Muscle of leg (tissue), 11 donors: Measurements from ENCODE around the gene KIF15. TPM values are rescaled to one million over a fixed set of nuclear protein-coding genes. Genes with fewer than 3 reads are reported as not detected.
A peak's percentile ranks its signal among the peaks of the same experiment; 100 is the strongest.

Experiments used
- DNase-seq: peaks from one replicate; pipeline ENCODE4 v3.0.0; 2013
- H3K27ac ChIP-seq: one replicate; pipeline ENCODE4 v1.5.1; 2013; ENCODE audit warnings: mild to moderate bottlenecking, low read length, control low read depth
- H3K27me3 ChIP-seq: one replicate; pipeline ENCODE4 v1.6.1; 2013; ENCODE audit warnings: low read length; ENCODE audit not compliant: control insufficient read depth, insufficient read depth
- H3K36me3 ChIP-seq: one replicate; pipeline ENCODE4 v1.6.1; 2013; ENCODE audit warnings: low read length; ENCODE audit not compliant: control insufficient read depth, insufficient read depth
- H3K4me1 ChIP-seq: one replicate; pipeline ENCODE4 v1.6.1; 2013; ENCODE audit warnings: low read length; ENCODE audit not compliant: control insufficient read depth, insufficient read depth
- H3K4me3 ChIP-seq: one replicate; pipeline ENCODE4 v1.5.1; 2013; ENCODE audit warnings: low read length, control low read depth
- H3K9me3 ChIP-seq: replicated peaks from 2 replicates; pipeline ENCODE4 v1.6.1; 2013; ENCODE audit warnings: low read depth, low read length; ENCODE audit not compliant: control insufficient read depth
- WGBS: methylation state at CpG from one replicate; pipeline ENCODE4 v1.1.5; 2013; ENCODE audit warnings: missing lambda C conversion rate; ENCODE audit not compliant: insufficient coverage; 5-methylcytosine and 5-hydroxymethylcytosine counted together
- polyA plus RNA-seq, 8 donors: library from polyadenylated mRNA; unstranded; fragments of 120-200 nt; gene quantifications; one replicate each; pipeline versions ENCODE4 v1.2.1 to v1.2.3, GENCODE V29; 2013; ENCODE audit warnings: inconsistent platforms in 1 of 8, low replicate concordance in 1 of 8; ENCODE audit not compliant: insufficient read length in 8 of 8, insufficient read depth in 1 of 8
- total RNA-seq: library from RNA; stranded (reverse); fragments of 120-200 nt; gene quantifications from one replicate; pipeline ENCODE4 v1.2.4, GENCODE V29; 2013

KIF15 gene
- total and polyA plus RNA-seq, 9 donors: 9.6 to 20.3 (median 12.7) TPM

DNA sequence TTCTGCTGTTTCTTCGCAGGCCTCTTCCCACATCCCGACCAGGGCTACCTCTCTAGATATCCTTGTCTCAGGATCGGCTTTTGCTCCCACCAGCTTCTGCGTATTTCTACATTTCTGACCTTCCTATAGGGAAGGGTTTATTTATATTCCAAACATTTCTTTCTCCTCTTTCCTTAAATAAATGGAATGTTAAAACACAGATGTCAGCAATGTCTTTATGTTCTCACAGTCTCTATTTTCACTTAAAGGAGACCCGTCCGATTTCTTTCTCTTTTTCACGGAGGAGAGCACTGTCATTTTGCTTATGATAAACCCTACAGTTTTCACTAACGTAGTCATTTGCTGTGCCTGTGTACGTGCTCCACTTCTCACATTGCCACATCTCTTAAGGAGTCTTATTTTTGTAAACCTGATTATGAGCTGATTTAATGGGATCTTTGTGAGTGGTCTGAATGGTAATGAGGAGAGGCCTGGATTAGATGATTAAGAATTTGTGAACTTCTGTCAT is 630 bp downstream of the KIF15 start:
- H3K9me3 ChIP-seq: peaks cover 38% of the 10 kb centered on the region
- 4% methylated on average over 4 of the region's 9 CpGs for WGBS
- H3K4me3 ChIP-seq: peak overlapping the region; percentile 98
- peaks cover 14% of the 10 kb centered on the region for H3K36me3 ChIP-seq
- H3K4me1 ChIP-seq: peaks cover 10% of the 10 kb centered on the region
- no peaks in the 10 kb centered on the region for H3K27me3 ChIP-seq
- no peak overlapping the region for H3K27ac ChIP-seq
- DNase-seq: no peak

DNA sequence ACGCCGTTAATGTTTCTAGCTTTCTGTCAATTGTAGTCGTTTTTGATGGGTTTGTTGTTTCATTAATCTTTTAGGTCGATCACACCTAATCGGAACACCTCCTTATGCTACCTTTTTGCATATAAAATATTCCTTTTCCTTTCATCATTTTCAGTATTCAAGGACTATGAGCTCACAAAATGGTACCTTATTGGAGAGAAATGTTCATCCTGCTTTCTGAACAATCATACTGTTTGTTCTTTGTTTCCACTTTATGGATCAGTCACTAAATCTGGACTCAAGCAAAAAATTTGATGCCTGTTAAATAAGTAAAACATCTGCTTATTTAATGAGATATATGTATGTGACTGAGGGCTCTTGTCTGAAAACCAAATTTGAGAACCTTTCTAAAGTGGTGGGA is 1.1 kb downstream of the KIF15 start:
- Histone ChIP-seq H3K4me1 (peaks cover 10% of the 10 kb centered on the region), H3K27ac (no peak overlapping the region), H3K9me3 (peaks cover 35% of the 10 kb centered on the region), H3K4me3 (peak overlapping the region; percentile 98), H3K36me3 (peaks cover 14% of the 10 kb centered on the region), H3K27me3 (no peaks in the 10 kb centered on the region)
- no peak for DNase-seq
- no CpG with 5 or more reads among the region's 5 CpGs for WGBS

DNA sequence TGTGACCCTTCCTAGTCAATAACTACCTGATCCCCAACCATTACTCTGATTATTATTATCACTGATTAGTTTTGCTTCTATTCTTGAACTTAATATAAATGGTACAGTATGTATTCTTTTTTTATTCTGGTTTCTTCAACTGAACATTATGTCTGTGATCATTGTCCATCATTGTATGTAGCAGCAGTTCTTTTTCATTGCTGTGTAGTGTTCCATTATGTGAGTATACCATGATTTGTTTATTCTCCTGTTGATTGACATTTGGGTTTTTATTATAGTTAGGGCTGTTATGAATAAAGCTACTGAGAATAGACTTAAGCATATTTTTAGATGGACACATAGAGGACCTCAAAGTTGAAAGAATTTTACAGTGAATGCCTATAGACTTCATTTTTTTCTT is 2.7 kb downstream of the KIF15 start:
- no peaks in the 10 kb centered on the region for H3K27me3 ChIP-seq
- no peak for DNase-seq
- H3K36me3 ChIP-seq: peaks cover 17% of the 10 kb centered on the region
- no peak overlapping the region for H3K4me3 ChIP-seq
- H3K4me1 ChIP-seq: peaks cover 10% of the 10 kb centered on the region
- no peak overlapping the region for H3K27ac ChIP-seq
- peaks cover 34% of the 10 kb centered on the region for H3K9me3 ChIP-seq

DNA sequence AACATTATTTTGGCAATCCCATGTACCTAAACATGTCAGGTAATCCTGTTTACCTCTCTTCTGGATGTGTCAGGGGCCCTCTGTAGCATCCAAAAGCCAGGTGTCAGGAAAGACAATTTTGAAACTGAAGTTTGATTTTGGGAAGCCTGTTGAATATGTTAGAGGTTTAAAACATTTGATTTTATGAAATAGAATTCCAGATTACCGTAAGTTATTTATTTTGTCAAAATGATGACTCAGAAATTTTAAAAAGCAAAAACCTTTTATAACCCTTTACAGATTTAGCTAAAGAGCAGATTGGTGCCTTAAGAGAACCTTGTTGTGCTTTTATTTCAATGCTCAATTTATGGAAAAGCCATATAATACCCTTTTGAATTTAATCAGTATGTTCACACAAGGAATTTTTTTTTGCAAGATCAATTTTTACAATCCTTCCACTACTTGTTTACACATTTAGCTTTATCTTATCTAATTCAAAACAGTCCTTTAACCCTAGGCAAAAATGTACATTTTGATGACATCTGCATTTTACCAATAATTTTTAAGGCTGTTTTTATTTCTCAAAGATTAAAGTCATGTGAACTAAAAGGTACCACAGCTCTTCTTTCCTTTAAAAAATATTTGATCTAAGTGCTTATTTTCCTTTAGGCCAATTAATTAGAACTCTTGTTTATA is 10.0 kb downstream of the KIF15 start:
- H3K27ac ChIP-seq: no peak overlapping the region
- no peaks in the 10 kb centered on the region for H3K27me3 ChIP-seq
- no peaks in the 10 kb centered on the region for H3K4me1 ChIP-seq
- H3K36me3 ChIP-seq: peaks cover 16% of the 10 kb centered on the region
- no CpG with 5 or more reads among the region's 1 CpG for WGBS
- H3K9me3 ChIP-seq: peaks cover 48% of the 10 kb centered on the region
- no peak overlapping the region for H3K4me3 ChIP-seq
- no peak for DNase-seq

DNA sequence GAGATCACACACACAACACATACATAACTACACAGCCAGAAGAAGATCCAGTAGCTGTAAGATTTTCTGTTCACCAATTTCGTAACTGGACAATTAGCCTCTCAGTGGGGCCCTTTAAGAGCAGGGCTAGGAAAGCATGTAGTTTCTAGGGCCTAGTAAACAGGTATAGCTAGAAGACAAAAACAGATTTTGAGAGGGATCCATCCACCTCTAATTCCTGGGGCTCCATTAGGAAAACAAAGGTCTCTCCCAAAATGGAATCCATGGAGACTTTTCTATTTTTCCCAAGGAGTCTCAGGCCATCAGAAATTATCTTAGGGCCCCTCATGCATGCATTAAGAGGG is 10.5 kb downstream of the KIF15 start:
- H3K27me3 ChIP-seq: no peaks in the 10 kb centered on the region
- peaks cover 18% of the 10 kb centered on the region for H3K36me3 ChIP-seq
- no peak overlapping the region for H3K4me3 ChIP-seq
- no CpG with 5 or more reads among the region's 1 CpG for WGBS
- no peaks in the 10 kb centered on the region for H3K4me1 ChIP-seq
- peaks cover 46% of the 10 kb centered on the region for H3K9me3 ChIP-seq
- no peak for DNase-seq
- H3K27ac ChIP-seq: no peak overlapping the region

DNA sequence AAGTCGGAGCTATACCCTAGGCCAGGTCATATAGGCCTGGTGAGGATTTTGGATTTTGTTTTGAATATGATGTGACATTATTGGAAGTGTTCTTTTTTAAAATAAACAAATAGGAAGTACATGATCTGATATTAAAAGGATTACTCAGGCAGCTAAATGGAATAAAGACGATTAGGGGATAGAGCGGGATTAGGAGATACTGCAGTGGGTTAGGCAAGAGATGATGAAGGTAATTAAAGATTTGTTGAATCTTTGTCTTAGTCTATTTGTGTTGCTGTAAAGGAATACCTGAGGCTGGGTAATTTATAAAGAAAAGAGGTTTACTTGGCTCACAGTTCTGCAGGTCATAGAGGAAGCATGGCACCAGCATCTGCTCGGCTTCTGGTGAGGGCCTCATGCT is 21.3 kb downstream of the KIF15 start:
- Histone ChIP-seq H3K36me3 (peaks cover 6% of the 10 kb centered on the region), H3K27ac (no peak overlapping the region), H3K4me3 (no peak overlapping the region), H3K9me3 (no peaks in the 10 kb centered on the region), H3K27me3 (no peaks in the 10 kb centered on the region), H3K4me1 (no peaks in the 10 kb centered on the region)
- DNase-seq: no peak
- 90% methylated on average over 3 of the region's 4 CpGs for WGBS

DNA sequence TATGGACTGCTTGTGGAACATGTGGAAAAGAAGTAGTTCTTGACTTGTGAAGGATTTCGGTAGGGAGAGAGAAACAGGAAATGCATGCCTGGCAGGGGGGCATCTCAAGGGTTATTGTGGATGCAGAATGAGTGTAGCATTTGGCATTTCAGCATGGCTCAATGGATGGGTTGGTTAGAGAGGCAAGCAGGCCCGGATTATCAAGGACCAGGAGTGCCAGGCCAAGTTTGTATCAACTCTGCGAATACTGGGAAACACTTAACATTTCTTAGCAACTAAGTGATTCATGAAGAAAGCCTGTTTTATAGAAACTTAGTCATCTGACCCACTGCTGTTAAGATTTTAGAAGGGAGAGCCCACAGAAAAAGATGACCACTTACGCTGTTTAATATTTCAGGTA is 33.6 kb downstream of the KIF15 start:
- no peak overlapping the region for H3K27ac ChIP-seq
- H3K4me3 ChIP-seq: no peak overlapping the region
- H3K36me3 ChIP-seq: peaks cover 23% of the 10 kb centered on the region
- no peak for DNase-seq
- no peaks in the 10 kb centered on the region for H3K4me1 ChIP-seq
- WGBS: 78% methylated on average over 1 of the region's 4 CpGs
- no peaks in the 10 kb centered on the region for H3K9me3 ChIP-seq
- H3K27me3 ChIP-seq: no peaks in the 10 kb centered on the region

DNA sequence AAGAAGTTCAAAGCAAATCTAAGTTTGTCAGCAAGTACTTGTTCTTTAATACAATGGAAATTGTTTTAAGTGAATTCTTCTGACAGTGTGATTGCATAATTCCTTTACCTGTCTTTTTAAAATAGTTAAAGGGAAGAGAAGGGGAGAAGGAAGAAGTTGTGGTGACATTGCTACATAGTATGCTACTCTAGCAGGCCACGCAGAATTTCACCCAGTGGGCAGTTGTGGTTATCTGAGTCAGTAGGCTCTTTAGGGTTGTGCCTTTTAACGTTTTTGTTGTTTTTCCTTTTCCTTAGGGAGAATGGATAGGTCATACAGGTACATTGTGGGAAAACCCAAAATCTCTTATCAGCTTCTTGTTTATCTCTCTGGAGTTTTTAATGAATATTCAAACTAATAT is 40.4 kb downstream of the KIF15 start:
- H3K27me3 ChIP-seq: no peaks in the 10 kb centered on the region
- no peak overlapping the region for H3K4me3 ChIP-seq
- no peak for DNase-seq
- H3K27ac ChIP-seq: no peak overlapping the region
- H3K9me3 ChIP-seq: no peaks in the 10 kb centered on the region
- H3K36me3 ChIP-seq: peaks cover 34% of the 10 kb centered on the region
- no peaks in the 10 kb centered on the region for H3K4me1 ChIP-seq
- no CpG with 5 or more reads among the region's 2 CpGs for WGBS

DNA sequence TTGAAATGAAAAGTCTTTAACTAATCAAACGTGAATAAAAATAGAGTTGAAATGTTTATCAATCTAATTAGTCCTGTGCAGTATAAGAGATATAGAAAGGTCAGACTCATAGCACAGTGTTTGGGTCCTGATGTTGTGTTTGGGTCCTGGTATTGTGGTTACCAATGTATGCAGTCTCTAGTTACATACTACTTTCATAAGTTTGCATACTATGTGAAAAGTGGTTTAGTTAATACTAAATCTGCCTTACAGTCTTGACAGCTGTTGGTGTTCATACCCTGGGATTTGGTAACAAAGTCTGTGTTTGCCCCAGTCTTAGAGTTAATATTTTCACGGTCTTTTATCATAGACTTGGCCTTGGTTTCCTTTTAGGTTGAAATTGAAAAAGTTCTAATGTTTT is 41.7 kb downstream of the KIF15 start:
- DNase-seq: no peak
- Histone ChIP-seq H3K4me3 (no peak overlapping the region), H3K4me1 (no peaks in the 10 kb centered on the region), H3K27me3 (no peaks in the 10 kb centered on the region), H3K36me3 (peaks cover 34% of the 10 kb centered on the region), H3K9me3 (no peaks in the 10 kb centered on the region), H3K27ac (no peak overlapping the region)
- no CpG with 5 or more reads among the region's 2 CpGs for WGBS

DNA sequence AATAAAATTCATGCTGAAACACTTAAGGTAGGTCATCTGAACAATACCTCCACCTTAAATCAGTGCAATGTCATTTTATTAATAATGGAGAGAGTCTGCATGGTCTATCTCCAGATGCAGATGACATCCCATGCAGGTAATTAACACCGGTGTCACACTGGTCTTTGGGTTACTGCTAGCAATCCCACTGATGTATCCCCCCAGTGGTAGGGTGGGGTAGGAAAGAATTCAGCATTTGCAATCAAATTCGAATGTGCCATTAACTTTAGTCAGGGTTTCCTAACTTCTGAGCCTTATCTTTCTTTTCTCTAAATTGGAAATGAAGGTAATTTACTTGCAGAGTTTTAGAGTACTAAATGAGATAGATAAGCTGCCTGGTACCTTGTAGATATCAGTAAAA is 44.4 kb downstream of the KIF15 start:
- Histone ChIP-seq H3K27me3 (no peaks in the 10 kb centered on the region), H3K4me3 (no peak overlapping the region), H3K36me3 (peaks cover 22% of the 10 kb centered on the region), H3K27ac (no peak overlapping the region), H3K4me1 (no peaks in the 10 kb centered on the region), H3K9me3 (no peaks in the 10 kb centered on the region)
- no CpG with 5 or more reads among the region's 2 CpGs for WGBS
- DNase-seq: no peak

DNA sequence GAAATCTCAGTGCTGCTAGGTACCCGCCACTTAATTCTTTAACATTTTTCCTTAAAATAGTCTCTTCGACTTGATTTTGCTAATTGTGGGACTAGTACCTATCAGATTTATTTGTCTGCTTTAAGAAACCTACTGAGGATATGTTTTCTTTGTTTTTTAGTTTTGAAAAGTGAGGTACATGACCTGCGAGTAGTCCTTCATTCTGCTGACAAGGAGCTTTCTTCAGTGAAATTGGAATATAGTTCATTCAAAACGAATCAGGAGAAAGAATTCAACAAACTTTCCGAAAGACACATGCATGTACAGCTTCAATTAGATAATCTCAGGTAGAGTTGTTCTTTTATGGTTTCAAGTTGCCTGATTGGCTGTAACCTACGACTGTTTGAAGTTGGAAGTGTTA is 53.2 kb downstream of the KIF15 start:
- DNase-seq: no peak
- no peaks in the 10 kb centered on the region for H3K4me1 ChIP-seq
- H3K4me3 ChIP-seq: no peak overlapping the region
- H3K27me3 ChIP-seq: no peaks in the 10 kb centered on the region
- peaks cover 17% of the 10 kb centered on the region for H3K36me3 ChIP-seq
- H3K9me3 ChIP-seq: no peaks in the 10 kb centered on the region
- no CpG with 5 or more reads among the region's 6 CpGs for WGBS
- no peak overlapping the region for H3K27ac ChIP-seq
